DMS 273 (cell line): ENCODE measurements around the gene PTPRD.

ENCODE experiments used
- DNase-seq: peaks from one replicate; lab custom pipeline; 2025; ENCODE audit not compliant: unreplicated experiment; lab: John Stamatoyannopoulos, UW

Gene PTPRD

DNA sequence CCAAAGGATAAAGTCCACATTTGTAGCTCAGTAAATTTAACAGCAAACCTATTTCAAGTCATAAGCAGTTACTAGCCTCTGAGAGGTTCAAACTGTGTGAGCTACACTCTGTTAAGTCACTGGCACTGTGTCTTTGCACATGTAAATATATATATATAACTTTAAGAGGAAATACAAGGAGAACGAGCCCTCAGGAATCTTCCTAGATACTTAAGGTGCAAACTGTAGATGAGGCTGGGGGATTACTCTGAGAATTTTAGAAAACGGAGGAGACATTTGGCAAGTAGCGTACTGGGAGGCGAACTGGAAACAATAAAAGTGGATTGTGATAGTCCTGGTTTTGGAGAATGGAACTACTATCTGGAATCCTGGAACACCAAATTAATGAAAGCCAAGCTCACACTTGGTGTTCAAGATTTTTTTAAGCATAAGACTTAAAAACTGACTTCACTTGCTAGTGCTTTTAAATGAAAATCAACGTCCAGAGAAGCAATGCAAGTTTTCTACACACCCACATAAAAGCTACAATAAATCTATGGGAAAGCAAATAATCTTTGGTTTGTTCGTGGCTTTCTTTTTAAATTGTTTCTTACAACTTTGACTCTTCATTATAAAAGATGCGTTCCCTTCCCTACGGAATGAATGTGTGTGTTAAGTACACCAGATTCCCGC, 1756.3 kb downstream of the PTPRD start:
- DNase-seq = no peak

GRCh38 chr9:8855046-8855445, 1757.8 kb downstream of the PTPRD start:
- DNase-seq = peak; percentile 45

DNA sequence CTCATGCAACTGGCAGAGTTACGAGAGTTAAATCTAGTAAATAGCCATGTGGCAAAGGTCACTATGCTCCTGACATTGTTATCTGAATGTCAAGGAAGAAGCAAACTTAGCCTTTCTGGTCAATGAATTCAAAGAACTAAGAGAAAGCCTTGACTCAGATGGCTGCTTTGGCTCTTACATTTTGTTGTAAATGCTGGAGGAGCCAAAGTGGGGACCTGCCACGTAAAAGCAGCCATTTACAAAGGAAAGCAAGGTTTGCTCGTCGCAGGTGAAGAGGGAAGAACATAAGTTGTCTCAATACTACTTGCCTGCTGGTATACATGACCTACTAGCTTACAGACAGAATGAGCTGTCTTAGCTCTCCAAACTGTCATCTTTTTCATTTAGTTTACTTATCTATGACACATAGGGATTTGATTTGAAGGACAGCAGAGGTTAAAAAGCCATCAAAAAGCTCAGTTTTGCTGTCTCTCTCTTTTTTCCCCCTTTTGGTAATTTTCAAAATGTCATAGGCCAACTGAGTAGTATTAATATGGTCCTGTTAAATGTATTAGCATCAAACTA, 1760.4 kb downstream of the PTPRD start:
- DNase-seq = no peak

DNA sequence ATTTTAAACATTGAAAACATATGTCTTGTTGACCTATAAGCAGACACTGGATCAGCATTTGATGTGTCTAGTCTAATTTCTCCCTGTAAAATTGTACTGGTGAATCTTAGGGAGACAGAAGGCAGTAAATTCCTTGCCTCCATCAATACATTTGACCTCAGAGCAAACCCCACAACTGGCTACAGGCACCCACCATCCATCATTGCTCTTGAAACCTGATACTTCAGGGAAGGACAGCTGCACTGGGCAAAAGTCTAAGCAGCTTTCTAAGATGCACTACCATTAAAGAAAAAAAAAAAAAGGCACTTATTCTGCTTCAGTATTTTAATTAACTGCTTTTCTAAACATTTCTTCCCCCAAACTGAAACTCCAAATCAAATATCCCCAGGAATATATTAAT, 1761.9 kb downstream of the PTPRD start:
- peak; percentile 31 for DNase-seq

- DNase-seq = peak; percentile 40
Observed at GRCh38 chr9:8845808-8846207, 1767.0 kb downstream of the PTPRD start.

GRCh38 chr9:8845376-8845775, 1767.4 kb downstream of the PTPRD start:
- peak; percentile 40 for DNase-seq

DNA sequence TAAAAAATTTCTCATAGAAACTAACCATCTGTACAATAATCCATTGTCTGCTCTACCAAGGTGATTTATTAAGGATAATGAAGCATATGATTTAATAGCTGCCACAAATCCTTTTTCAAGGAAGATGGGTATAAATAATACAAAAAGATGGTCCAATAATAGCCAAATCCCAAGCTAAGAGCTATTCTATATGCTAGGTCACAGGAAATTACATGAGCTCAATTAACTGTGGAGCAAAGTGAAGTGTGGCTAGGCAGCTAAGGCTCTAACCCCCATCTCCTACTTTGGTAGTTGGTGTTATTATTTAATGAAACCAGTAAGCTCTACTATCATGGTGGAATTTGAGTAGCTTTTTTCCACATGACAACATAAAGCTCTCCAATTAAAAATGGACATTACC, 1768.3 kb downstream of the PTPRD start:
- DNase-seq = no peak

- DNase-seq = no peak
Observed at GRCh38 chr9:8842402-8843193, 1770.2 kb downstream of the PTPRD start.

GRCh38 chr9:8838136-8838535, 1774.7 kb downstream of the PTPRD start:
- no peak for DNase-seq

GRCh38 chr9:8835291-8835690, 1777.5 kb downstream of the PTPRD start:
- no peak for DNase-seq

DNA sequence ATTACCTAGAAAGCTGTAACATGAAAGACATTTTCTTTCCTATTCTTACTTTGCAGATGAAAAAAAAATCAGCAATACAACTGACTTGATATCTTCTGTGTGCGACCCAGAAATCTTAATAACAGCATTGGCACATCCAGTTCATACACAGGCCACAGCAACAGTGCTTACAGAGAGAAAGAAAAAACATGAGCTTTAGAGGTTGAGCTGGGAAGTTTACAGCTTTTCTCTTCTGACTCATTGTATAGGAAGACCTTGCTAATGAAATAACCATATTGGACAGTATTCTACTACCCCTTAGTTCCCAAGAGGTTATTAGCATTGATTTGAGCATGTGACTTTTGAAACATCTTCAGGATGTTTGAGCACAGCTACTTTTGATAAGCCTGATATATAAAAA, 1779.8 kb downstream of the PTPRD start:
- DNase-seq = no peak

DNA sequence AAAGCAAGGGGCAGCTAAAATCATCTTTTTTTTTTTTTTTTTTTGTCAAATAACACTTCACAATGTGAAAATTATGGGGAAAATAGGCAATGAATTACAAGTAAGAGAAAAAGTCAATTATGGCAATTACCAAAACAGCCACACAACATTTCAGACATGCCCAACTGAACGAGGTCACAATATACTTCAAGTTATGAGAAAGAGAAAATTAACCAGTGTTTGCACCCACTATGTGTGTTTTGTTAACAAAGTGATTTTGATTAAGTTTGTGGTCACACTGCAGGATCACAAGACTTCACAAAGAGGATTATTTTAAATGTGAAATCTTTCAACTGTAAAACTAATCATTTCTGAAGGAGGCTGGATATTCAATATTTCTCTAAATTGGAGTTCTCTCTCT, 1780.4 kb downstream of the PTPRD start:
- DNase-seq = no peak

- no peak for DNase-seq
Observed at GRCh38 chr9:8831568-8831967, 1781.2 kb downstream of the PTPRD start.

DNA sequence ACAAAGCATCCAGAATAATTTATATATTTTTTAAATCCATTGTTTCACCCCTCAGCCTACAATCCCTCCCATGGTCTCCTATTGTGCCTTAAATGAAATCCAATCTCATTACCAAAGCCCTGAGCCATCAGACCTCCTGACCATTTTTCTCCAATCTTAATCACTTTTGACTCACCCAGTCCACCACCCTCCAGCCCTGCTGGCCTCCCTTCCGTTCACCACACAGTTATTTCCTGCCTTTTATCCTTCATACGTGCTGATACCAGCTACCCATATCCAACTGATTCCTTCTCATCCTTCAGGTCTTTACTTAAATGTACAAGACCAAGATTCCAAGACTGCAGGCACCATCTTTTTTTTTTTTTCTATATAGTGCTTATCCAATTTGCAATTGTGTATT, 1786.5 kb downstream of the PTPRD start:
- DNase-seq = no peak

- no peak for DNase-seq
Observed at GRCh38 chr9:8825585-8826147, 1787.1 kb downstream of the PTPRD start.

- DNase-seq = no peak
Observed at GRCh38 chr9:8823131-8823895, 1789.5 kb downstream of the PTPRD start.

GRCh38 chr9:8822667-8823025, 1790.2 kb downstream of the PTPRD start:
- no peak for DNase-seq

DNA sequence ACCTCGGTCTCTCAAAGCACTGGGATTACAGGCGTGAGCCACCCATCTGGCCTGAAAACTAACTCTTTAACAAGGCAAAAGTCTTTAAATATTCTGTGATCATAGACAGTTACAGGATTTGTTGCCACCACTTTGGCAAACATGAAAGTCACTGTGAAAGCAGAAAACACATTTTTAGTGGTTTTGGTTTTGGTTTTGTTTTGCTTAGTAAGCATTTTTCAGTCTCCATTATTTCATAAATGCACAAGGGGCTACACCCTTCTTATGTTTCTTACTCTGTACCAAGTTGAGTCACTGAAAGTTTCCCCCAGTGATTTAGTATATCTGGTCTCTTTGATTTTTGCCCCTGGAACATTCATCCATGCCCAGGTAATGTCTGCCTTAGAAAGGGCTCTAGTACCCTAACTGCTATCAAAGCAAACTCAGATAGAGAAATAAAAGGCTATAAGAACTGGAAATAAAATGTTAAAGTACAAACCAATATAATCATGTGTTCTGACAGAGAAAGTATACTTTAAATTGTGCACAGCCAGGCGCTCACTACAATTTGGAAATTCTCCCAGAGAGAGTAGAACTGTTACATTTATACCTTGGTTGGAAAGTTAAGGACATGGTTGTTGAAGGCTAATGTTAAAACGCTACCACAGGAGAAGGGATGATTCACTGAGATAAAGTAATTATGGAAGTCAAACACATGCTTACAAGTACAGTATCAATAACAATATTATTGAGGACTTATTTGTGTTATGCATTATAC, 1790.7 kb downstream of the PTPRD start:
- no peak for DNase-seq

DNA sequence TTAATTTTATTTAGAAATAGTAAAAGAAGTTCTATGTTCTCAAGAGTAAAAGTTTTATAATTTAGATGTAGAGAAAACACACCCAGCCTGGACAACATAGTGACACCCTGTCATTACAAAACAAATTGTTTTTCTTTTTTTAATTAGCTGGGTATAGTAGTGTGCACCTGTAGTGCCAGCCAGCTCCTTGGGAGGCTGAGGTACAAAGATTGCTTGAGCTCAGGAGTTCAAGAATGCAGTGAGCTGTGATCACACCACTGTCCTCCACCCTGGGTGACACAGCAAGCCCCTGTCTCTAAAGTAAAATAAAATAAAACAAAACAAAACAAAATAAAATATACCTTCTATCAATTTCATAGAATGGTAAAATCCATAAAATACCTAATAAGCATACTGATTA, 1795.5 kb downstream of the PTPRD start:
- no peak for DNase-seq

DNA sequence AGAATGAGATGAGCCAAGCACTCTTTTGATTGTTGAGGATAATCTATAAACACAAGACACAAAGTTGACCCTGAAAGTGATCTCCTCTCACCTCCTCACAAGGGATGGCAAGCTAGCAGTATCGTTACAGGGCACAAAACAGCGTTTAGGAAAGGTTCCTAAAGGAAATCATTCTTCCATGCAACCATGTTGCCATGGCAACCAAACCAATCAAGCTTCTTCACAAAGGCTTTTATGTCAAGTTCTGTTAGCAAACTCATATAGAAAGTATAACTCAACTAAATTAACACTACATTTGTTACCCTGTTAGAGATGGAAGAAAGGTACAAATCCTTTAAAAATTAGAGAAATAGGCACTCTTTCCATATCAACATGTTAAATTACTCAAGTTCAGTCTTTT, 1796.4 kb downstream of the PTPRD start:
- peak; percentile 1 for DNase-seq

DNA sequence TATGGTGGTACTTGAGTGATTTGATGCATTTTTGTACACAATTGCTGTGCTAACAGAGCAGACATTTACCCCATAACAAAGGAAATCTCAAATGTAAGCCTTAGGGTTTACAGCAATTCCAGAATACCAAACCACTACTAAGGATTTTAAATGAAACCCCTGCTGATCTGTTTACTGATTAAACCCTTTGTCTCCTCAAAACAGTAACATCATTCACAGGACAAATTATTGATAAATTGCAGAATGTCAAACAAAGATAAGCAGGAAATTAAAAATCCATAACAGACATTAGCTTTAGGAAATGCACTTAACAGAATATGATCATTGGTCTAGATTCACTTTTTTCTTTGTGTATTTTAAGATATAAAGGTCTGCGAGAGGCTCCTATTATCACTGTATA, 1796.9 kb downstream of the PTPRD start:
- DNase-seq = no peak
